DMS53 (cell line): ENCODE data around the gene TEX26.

Experiments
- DNase-seq: peaks from one replicate; lab custom pipeline; 2025; lab: John Stamatoyannopoulos, UW

The TEX26 gene

DNA sequence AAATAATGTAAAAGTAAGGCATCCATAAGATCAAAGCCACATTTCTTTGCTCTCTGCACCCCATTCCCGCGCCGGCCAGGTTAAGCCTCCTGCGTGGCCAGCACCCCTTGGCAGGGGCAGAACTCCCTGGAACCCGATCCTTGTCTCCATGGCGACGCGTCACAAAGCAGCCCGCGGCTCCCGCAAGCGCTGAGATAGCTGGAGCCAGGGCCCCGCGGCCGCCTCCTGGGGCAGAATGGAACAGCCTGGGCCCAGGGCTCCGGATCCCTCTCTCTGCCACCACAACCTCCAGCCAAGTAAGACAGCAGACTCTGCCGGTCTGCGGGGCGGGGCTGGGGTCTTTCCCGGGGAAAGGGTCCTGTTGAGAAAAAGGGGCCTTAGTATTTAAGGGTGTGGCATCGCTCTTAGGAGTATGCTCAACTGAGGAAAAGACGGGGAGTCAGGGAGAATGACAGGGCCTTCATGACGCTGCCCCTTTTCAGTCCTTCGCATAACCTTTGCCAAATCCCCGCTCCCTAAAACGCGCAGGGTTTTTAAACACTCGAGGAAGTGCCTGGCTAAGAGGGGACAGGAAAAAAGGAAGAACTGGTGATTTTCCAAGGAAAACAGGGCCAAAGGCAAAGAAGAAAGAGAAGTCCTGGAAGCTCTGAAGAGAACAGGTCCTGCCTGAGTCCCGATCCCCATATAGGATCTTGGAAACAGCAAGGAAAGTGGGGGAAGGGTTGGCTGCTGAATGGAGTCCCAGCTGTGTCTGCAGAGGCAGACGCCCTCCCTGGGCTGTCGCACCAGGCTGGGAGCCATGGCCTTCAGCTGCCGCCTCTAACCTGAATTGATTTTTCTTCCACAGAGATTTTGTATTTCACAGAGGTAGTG is at the start of gene TEX26:
TSS of gene TEX26 (plus strand) at position 176 of the 873 bp plus-strand sequence. CDS start at position 236, 60 bp downstream.
- no peak for DNase-seq

DNA sequence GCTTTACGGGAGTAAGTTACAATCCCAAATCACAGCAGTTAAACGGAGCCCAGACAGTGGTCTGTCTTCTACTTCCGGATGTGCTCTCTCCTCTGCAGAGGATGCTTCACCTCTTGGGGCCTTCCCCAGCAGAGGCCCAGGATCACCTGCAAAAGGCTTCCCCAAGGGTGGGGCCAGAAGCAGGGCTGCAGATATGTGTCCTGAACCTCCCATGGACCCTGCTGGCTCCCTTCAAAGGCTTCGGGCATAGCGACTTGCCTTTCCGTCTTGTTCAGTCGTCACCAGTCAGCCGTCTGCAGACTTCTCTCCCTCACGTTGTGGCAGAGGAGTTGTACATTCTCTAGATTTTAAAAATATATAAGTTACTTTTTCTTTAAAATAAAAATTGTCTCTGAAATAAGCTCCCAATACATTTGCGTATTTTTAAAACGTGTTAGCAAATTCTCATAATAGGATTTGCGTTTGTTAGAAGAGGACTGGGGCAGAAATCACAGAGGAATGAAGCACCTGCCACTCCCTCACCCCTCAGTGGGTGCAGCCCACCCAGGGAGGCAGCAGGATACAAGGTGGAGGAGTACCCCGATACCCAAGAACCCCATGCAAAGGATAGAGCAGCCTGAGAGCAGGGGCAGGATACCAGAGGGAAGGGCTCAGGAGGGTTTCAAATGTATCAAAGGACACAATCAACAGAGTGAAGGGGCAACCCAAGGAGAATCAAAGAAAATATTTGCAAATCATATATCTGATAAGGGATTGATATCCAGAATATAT is 49.3 kb upstream of the TEX26 start:
- no peak for DNase-seq

DNA sequence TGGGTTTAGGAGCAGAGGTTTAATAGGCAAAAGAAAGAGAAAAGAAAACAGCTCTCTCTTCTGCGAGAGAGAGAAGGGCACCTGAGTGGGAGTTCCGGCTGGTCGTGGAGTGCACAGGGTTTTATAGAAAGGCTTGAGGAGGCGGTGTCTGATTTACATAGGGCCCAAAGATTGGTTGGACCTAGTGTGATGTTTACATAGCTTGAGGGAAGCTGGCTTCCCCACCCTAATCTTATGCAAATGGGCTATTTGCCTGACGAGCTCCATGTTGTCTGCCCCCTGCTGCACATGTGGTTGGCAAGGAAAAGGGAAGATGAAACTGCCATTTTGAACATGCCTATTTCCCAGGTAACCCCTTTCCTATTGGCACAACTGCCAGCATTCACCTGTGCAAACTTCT is 47.9 kb upstream of the TEX26 start:
- DNase-seq = no peak

DNA sequence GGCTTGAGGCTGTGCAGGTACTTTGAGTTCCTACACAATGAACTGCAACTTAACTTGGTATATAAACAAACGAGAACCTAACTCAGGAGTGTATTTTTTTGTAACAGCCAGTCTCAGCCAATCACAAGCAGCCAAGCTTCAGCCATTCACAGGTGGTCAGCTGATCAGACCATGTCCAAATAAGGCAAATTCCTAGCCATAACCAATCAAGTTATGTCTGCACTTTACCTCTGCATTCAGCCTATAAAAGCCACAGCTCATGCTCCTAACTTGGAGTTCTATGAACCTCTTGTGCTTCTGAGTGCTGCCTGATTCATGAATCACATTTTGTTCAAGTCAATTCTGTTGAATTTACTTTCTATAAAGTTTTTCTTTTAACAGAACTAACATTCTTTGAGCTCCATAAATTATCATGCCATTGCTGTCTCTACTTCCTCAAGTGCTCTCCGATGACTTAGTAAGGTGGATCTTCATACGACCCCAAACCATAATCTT is 43.2 kb upstream of the TEX26 start:
- no peak for DNase-seq

DNA sequence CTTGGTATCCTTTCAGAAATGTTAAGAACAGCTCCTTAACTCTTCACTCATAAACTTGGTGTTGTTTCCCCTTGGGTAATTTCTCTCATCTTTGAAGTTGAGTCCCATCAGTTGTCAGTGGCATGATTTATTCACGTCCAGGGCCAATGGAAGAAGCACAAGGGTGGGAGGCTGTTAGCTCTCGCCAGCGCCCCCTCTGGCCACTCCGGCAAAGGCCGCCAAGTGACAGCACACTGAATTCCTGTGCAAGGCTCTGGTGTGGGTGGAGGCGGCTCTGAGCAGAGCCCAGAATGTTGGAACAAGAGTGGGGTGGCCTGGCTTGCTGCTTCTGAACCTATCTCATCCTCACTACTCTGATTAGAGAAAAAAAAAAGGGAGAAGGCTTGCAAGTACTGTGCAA is 39.5 kb upstream of the TEX26 start:
- DNase-seq = peak; percentile 55

DNA sequence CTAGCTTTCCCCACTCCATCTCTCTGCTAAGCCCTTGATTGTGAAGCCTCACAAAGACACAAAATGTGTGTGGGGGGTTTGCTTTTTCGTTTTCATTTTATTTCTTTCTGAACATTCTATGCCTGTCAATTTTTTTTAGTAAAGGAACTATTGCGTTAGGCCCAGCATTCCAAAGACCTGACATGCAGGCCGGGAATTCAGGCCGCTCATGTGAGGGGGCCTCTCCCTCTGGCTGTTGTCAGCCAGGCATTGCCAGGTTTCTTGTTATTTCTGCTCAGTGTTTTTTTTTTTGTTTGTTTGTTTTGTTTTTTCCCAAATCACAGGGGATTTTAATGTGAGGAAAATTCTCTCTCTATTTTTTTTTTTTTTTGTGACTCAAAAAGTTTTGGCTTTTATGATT is 36.7 kb upstream of the TEX26 start:
- DNase-seq = no peak

DNA sequence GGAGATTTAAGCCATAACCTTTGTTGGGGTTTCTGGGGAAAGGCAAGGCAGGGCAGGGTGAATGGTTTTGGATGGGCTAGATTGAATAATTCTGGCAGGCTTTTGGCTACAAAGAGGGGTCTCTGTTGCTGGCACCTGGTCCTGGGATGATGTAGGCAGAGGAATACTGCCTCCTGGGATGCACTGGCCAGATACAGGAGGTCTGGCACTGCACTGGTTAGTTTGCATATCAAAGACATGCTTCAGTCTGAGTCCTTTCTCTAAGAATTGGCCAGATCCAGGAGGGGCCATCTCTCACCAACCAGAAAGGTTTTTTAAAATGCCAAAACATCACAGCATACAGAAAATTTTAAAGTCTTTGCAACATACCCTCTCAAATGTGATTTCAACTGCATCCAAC is 34.4 kb upstream of the TEX26 start:
- DNase-seq = no peak

DNA sequence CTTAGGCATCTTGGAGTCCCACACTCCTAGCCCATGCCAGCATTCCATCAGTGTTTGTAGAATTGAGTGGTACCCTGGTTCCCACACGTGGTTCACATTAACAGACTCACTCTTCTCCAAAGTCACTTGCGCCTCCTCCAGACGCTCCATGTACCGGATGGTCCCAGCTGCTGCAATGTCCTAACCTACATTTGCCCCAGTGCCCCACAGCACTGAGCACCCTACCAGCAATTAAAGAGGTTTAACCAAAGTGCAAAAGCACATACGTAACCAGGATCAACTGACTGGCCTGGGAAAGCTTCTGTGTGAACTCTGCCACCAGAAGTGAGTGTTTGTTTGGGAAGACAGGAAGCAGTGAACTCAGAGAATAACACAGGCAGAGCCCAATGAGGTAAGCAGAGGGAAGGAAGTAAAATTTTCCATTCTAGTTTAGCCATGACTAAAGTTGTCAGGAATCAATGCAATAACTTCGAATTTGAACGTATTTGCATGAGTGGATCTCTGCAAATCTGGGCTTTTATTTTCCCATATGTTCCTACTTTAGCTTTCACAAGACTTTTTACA is 33.7 kb upstream of the TEX26 start:
- peak; percentile 51 for DNase-seq

DNA sequence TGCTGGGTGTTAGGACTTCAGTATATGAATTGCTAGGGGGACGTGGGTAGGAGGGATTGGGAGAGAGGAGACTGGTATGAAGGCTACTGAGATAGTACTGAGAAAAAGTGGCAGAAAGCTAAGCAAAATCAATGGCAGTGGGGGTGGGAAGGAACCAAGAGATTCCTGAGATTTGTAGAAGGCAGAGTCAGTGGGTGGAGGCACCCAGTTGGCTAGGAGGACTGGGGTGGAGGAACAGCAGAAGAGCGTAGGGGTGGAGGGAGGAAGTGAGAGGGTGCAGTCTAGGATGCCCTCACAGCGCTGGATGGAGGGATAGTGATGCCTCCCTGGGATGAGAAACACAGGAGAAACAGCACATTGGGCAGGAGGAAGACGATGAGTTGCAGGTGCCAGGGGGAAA is 32.0 kb upstream of the TEX26 start:
- no peak for DNase-seq

DNA sequence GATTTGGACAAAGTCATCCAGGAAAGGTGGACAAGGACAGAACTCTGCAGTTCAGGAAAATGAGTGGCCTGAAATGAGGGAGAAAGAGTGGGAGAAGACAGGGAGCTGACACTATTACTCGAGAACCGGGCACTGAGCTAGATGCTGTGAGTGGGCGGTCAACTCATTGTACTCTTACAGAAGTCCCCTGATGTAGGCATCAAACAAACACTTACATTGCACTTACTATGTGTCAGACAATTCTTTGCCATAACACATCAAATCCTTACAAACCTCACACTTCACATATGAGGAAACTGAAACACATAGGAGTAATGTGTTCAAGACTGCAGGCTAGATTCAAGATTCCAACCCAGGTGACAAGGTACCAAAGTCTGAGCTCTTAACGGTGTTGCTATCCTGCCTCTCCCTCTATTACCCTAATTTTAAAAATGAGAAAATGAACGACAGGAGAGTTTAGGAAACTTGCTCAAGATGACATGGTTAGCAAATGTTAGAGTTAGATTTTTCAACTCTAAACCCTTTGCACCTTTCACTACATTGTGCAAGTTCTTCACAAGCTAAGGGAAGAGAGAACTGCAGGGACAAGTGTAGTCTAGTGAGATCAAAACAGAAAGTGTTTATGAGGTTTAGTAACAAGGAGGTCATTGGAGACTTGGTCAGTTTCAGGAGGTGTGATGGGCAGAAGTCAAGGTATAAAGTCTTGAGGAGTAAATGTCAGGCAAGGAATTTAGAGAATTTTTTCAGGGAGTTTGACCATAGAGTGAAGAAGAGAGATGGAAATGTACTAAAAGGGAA is 31.3 kb upstream of the TEX26 start:
- DNase-seq = no peak

DNA sequence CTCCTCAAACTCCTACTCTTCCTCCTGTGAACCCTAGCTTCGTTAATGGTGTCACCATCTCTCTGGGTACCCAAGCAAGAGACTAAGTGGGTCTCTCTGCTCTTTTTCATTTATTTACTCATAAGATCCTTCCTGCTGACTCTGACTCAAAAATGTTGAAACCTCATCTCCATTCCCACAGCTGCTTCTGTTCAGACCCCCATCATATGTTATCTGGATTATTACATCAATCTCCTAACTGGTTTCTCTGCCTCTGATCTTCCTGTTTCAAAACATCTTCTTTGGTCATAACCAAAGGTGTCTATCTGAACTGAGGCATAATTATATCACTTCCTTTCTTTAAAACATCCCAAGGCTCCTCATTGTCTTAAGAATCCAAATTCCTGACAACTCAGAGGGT is 28.4 kb upstream of the TEX26 start:
- no peak for DNase-seq

DNA sequence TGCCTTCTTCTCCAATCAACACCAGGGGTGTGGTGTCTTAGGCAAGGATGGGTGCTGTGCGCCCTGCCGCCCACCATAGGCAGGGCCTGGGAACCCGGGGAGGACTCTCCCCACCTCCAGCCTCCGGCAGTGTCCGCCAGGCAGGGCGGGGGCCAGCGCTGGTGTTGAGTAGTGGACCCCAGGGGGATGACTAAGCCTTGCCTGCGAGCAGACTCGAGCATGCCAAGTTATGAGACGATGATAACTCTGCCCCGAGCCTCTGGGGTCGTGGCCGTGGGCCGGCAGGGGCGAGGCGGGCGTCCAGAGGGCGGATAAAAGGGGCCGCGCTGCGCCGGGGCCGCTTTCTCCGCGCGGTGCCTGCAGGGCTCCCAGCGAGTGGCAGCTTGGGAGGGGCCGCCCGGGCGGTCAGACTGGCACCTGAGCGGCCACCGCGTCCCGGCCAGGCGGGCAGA is 26.5 kb upstream of the TEX26 start, which contains the start of gene MEDAG:
TSS of gene MEDAG (plus strand) at position 340 of the 452 bp plus-strand sequence. CDS start 245 bp downstream, outside the sequence.
- no peak for DNase-seq

DNA sequence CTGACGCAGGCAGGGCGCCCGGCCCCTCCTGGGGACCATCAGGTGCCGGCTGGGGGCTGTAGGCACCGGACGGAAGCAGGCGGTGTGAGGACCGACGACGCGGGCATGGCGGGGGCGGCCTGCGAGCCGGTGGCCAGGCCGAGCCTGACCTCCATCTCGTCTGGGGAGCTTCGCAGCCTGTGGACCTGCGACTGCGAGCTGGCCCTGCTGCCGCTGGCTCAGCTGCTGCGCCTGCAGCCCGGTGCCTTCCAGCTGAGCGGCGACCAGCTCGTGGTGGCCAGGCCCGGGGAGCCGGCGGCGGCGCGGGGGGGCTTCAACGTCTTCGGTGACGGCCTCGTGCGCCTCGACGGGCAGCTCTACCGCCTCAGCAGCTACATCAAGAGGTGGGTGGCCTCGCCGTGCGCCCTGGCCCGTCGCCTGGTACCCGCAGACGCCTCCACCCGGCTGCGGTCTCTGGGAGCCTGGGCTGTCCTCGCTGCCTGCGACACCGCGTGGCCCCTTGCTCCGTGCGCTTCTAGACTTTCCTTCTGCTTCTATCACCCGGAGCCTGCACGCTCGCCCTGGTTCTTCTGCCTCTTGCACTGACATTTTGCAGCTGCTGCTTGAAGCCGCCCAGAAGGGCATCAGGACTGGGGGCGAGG is 25.9 kb upstream of the TEX26 start:
- DNase-seq = peak; percentile 56

DNA sequence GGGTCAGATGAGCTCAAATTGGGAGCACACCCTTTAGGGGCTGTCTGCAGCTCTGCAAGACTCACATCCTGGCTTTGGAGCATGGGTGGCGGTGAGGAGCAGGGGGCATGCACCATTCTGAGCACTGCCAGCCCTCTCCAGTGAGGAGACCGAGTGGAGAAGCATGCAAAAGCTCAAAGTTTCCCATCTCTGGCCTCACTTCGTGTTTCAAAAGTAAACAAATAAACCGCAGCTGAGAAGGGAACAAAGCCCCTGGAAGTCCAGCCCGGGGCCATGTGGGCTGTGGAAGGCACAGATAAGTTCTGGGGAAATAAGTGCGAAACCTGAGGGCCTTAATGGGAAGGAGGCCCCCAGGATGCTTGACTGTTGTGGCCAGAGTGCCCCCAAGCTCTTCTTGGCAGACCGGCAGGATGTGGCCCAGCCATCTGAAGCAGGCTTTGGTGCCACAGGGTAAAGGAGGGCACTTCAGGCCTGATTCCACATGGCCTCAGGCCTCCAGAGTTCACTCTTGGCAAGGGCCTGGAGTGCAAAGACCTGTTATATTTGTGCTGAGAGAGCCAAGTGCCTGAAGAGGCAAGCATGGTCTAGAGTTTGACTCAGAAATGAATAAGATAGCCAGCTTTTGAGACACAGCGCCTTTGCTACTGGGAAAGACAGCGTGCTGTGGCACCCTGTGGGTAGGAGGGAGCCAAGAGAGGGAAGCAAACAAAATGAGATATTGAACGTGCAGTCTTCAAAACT is 25.2 kb upstream of the TEX26 start:
- DNase-seq = no peak

DNA sequence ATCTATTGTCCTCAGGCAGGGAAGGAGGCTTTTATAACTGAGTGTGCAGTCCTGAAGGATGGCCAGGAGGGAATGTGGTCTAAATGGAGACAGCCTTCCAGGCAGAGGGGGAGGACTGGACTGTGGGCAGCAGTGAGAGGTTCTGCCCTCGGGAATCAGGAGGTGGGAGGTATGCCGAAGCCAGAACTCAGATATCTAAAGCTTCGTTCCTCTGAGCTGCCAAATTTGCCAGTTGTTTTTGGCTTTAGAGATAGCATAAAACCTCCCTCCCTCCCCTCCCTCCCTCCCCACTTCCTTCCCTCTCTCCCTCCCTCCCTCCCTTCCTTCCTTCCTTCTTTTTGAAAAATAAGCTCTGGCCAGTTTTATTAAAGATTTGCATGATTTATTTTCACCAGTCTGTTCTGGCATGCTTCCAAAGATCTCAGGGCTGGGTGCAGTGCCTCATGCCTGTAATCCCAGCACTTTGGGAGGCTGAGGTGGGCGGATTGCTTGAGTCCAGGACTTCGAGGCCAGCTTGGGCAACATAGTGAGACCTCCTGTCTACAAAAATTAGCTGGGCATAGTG is 24.0 kb upstream of the TEX26 start:
- no peak for DNase-seq

DNA sequence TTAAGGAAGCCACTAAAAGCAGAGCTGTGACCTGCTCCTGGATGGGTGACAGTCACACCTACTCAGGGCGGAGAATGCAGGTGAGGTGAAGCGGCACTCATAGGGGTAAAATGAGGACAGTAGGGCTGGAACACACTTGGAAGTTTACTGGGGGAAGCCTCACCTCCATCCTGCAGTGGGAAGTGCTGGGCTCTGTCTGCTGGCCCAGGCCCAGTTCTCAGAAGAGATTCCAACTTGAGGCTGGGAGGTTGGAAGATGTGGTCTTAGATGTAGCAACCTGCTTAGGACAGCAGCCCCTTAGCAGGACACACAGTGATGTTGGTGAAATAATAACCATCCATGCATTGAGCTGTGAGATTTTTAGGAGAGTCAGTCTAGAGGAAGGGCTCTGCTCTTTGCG is 21.8 kb upstream of the TEX26 start:
- DNase-seq = no peak

DNA sequence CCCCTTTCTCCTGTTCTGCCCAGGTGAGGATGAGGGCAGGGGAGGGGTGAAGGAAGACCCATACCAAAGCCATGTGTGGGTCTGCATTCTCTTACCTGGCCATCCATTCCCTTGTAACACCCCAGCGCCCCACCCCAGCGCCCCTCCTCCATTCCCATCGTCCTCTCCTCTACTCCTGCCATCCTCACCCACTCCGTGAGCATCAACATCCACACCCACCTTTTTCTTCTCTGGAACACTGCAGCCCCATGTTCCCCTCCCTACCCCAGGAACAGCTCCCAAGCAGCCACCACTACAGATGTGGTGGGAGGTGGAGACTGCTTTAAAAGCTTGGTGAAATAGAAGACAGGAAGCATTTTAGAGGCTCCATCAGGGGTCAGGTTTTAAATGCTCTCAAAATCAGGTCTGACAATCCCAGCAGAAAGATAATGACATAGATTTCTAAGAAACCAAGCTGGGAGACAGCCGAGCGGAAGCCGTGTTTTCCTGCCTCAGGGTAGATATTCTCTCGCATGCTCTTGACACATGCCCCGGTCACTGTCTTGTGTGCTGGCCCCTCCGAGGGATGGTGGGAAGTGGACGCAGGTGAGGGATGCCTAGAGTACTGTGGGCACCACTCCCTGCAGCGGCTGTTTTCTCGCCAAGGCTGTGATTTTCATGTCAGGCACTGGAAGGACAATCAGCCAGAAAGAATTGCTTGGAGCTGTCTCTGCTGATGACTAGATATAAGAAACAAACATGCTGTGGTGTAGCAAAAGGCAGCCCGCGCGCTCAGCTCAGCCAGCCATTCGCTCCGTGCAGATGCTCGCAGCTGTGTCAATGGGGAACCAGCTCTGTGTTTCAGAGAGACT is 16.5 kb upstream of the TEX26 start:
- DNase-seq = no peak

DNA sequence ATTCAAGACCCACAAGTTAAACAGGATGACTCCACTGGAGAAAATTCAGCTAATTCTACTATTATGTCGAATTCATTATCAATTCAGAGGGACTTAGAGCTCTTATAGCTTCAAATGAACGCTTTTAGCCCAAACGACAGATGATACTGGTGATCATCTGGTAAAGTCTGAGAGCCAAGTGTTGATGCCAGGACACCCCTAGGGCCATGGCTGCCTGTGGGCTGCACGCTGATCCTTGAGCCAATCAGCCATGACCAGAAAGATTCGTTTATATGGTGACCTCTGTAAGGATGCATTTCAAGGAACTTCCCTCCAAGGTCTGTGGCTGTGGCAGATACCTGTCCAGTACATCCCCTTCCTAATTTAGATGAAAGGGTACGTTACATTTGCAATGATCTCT is 15.5 kb upstream of the TEX26 start:
- no peak for DNase-seq
